Measurements from ENCODE around the gene CYP19A1.

DNA sequence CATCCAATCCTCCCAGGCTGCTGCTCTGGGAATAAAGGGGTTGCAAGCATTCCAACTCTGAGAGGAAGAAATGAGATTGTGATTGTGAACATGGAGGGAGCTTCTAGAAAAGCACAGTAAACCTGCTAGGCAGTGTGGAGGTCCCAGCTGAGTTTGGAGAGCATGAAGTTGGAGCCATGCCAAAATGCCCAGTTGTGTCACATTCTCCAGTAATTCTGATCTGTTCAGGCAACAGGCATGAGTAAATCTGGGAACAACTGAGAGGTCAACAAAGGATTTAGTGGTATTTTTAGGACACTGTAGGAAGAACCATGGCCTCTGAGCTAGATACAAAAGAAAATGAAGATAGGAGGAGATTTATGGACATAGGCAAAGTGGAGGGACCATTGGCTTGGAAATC lies 74.7 kb downstream of the CYP19A1 start:
- TF ChIP-seq POLR2A (IDR thresholded peaks at IDR 0.05; ENCODE audit: borderline replicate concordance, extremely low read depth, insufficient read depth, insufficient read length) (no peak), EZH2 (IDR thresholded peaks at IDR 0.05) (no peak)
- TF ChIP-seq, protein P1, sequence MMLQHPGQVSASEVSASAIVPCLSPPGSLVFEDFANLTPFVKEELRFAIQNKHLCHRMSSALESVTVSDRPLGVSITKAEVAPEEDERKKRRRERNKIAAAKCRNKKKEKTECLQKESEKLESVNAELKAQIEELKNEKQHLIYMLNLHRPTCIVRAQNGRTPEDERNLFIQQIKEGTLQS (IDR thresholded peaks at IDR 0.05): no peak
- TF ChIP-seq, protein P2, sequence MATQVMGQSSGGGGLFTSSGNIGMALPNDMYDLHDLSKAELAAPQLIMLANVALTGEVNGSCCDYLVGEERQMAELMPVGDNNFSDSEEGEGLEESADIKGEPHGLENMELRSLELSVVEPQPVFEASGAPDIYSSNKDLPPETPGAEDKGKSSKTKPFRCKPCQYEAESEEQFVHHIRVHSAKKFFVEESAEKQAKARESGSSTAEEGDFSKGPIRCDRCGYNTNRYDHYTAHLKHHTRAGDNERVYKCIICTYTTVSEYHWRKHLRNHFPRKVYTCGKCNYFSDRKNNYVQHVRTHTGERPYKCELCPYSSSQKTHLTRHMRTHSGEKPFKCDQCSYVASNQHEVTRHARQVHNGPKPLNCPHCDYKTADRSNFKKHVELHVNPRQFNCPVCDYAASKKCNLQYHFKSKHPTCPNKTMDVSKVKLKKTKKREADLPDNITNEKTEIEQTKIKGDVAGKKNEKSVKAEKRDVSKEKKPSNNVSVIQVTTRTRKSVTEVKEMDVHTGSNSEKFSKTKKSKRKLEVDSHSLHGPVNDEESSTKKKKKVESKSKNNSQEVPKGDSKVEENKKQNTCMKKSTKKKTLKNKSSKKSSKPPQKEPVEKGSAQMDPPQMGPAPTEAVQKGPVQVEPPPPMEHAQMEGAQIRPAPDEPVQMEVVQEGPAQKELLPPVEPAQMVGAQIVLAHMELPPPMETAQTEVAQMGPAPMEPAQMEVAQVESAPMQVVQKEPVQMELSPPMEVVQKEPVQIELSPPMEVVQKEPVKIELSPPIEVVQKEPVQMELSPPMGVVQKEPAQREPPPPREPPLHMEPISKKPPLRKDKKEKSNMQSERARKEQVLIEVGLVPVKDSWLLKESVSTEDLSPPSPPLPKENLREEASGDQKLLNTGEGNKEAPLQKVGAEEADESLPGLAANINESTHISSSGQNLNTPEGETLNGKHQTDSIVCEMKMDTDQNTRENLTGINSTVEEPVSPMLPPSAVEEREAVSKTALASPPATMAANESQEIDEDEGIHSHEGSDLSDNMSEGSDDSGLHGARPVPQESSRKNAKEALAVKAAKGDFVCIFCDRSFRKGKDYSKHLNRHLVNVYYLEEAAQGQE (IDR thresholded peaks at IDR 0.05; ENCODE audit: low read depth): no peak
- TF ChIP-seq, protein P3, sequence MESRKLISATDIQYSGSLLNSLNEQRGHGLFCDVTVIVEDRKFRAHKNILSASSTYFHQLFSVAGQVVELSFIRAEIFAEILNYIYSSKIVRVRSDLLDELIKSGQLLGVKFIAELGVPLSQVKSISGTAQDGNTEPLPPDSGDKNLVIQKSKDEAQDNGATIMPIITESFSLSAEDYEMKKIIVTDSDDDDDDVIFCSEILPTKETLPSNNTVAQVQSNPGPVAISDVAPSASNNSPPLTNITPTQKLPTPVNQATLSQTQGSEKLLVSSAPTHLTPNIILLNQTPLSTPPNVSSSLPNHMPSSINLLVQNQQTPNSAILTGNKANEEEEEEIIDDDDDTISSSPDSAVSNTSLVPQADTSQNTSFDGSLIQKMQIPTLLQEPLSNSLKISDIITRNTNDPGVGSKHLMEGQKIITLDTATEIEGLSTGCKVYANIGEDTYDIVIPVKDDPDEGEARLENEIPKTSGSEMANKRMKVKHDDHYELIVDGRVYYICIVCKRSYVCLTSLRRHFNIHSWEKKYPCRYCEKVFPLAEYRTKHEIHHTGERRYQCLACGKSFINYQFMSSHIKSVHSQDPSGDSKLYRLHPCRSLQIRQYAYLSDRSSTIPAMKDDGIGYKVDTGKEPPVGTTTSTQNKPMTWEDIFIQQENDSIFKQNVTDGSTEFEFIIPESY (IDR thresholded peaks at IDR 0.05; ENCODE audit: extremely low read depth, insufficient replicate concordance, low read length): no peak
- TF ChIP-seq, protein P4, sequence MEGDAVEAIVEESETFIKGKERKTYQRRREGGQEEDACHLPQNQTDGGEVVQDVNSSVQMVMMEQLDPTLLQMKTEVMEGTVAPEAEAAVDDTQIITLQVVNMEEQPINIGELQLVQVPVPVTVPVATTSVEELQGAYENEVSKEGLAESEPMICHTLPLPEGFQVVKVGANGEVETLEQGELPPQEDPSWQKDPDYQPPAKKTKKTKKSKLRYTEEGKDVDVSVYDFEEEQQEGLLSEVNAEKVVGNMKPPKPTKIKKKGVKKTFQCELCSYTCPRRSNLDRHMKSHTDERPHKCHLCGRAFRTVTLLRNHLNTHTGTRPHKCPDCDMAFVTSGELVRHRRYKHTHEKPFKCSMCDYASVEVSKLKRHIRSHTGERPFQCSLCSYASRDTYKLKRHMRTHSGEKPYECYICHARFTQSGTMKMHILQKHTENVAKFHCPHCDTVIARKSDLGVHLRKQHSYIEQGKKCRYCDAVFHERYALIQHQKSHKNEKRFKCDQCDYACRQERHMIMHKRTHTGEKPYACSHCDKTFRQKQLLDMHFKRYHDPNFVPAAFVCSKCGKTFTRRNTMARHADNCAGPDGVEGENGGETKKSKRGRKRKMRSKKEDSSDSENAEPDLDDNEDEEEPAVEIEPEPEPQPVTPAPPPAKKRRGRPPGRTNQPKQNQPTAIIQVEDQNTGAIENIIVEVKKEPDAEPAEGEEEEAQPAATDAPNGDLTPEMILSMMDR (IDR thresholded peaks at IDR 0.05 in 2 of 3, conservative IDR thresholded peaks at IDR 0.05 in 1 of 3; ENCODE audit: borderline replicate concordance in 1 of 3, insufficient read depth in 1 of 3, low read depth in 2 of 3, low read length in 2 of 3): no peak
